NB4 (cell line): ENCODE data around the gene PLPPR5.

Source experiments
- CTCF ChIP-seq: IDR thresholded peaks from one replicate; pipeline ENCODE4 v1.5.1; 2012; ENCODE audit warnings: low read depth, low read length
- MAX ChIP-seq: IDR thresholded peaks from 2 replicates; pipeline ENCODE4 v1.6.1; 2011; ENCODE audit warnings: low read depth, low read length
- POLR2A ChIP-seq: IDR thresholded peaks from 2 replicates; pipeline ENCODE4 v1.6.1; 2011; ENCODE audit warnings: mild to moderate bottlenecking; ENCODE audit not compliant: insufficient read length; ENCODE audit errors: extremely low read depth

- TF ChIP-seq CTCF (no peak), MAX (no peak), POLR2A (no peak)
Observed at GRCh38 chr1:98921817-98922216, 82.8 kb downstream of the PLPPR5 start.
